NOMO-1 treated with DMSO at 0.1 percent for 48 hours (cell line): ENCODE results near the gene NFIA.

Source experiments
- DNase-seq: peaks from one replicate; lab custom pipeline; 2025; ENCODE audit not compliant: unreplicated experiment; lab: John Stamatoyannopoulos, UW

Gene NFIA

DNA sequence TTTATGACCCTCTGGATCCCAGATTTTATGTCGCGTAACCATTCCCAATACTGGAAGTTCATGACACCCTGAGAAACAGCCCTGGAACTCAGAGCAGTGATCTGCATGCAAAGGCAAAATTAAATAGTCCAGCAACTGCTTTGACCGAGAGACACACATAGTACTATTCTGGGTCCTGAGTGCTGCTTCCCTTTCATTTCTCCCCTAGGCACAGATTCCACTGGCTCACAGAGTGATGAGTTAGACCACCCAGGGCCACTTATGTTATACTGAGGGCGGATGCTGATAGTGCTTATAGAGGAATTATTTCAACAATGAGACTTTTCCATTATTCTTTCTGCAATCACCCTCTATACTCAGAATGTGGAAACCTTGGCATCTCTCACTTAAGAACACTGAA, 69.2 kb downstream of the NFIA start:
- no peak for DNase-seq

DNA sequence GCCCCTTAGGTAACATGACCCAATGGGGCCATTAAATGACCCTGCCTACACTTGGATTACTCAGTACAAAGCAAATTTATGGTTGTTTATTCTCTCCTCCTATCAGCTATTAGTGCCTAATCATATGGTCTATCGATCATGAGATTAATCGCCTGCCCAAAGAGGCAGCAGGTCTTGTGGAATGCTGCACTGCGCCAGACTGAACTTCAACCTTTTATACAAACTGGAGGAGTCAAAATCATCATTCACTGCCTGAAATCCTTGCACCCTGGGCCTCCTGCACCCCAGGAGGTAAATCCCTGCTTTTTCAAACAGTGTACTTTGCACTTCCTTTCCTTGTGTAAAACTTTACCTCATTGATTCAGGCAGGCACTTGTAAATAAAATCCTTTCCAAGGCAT, 69.7 kb downstream of the NFIA start:
- DNase-seq, result no peak

DNA sequence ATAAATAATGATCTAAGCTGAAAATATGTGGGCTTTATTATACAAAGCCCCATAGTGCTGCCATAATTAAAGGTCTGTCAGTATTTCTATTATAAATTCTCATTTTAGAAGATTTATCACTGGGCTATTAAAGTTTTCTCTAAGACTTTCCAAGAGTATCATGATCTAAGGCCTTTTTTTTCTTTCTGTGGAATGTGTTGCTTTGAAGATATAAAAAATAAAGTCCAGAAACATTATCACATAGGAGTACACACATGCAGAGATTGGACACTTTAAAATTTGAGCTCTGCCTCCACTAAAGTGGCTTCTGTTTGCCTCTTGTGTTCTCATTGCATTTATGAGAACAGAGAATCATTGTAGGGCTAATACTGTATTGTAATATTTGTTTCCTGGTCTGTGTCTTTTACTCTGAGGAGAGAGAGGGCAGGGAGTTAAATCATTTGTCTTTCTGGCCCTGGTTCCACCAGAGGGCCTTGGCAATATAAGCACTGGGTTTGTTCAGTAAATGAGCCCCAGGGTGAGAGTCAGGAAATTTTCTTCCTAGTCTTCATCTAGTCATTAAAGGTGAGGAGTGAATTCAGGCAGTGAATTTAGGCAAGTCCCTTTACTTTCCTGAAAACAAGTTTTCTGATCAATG, 70.2 kb downstream of the NFIA start:
- no peak for DNase-seq

DNA sequence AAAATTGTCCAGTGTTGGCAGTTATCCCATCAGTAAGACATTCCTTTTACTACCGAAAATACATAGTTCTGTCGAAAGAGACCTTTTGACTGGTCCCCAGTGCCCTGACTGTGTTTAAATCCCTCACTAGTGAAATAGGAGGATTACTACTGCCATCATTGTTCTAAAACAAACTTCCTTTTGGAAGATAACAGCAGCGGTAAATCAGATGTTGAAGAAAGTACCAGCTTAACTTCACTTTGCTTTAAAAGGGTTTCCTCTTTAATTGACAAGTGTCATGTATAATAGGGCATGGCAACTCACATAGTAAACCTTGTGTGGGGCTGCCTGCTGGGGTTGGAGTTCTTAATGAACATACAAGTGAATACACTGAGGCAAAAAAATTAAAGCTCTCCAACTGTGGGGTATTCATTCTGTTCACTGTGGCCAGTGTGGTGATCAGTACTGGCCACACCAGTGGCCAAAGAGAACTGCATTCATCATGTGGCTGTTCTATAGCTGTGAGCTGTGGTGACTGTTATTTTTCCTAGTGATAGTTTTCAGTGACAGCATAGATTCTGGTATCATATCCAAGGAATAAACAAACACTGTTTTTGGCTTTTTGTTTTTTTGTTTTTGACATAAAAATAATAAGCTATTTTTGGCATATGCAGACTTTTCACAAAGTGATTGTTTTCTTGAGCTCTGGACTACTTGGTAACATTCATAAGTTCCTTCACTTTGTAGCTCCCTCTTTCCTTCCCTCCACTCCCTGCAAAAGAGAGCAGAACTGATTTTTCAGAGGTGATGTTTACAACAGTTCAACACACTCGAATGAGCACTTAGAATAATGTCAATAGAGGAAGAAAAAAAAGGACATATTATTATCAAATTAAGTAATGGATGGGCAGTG, 74.5 kb downstream of the NFIA start:
- no peak for DNase-seq

DNA sequence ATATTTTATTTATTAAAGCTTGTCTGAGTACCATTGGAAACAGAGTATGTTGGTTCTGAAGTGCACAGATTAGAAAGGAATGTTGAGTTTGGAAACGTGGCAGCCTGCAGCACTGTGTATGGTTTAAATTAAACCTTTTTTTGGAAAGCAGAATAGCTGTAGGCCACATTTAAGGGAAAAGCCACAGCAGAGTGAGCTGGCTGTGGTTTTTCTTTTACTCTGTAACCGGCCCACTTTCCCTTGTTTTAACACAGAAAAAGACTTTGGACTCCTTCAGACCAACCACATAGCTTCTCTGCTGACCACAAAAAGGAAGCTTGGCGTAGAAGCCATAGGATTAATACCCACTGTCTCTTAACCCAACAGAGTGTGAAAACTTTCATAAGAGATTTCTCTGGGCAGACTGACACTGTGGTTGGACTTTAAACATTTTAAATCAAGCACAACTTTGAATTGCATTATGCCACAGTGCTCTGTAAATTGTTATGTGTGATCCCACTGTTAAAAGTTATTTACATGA, 75.2 kb downstream of the NFIA start:
- DNase-seq, result peak; percentile 95

DNA sequence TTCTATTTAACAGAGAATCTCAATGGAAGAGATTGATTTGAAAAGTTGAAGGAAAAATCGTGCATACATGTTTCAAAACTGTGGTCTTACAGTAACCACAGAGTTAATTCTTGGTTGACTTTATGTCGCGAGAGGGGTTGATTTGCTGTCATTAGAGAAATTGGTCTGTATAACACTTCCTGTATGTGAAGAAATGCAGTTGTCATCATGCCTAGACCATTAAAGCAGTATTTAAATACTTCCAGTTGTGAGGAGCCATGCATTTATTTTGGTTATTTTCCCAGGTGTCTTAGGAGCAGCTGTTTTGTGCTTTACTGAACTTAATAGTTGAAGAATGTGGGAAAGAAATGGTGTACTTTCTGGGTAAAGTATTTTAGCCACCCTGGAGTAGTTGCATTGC, 76.2 kb downstream of the NFIA start:
- DNase-seq, result peak; percentile 45

DNA sequence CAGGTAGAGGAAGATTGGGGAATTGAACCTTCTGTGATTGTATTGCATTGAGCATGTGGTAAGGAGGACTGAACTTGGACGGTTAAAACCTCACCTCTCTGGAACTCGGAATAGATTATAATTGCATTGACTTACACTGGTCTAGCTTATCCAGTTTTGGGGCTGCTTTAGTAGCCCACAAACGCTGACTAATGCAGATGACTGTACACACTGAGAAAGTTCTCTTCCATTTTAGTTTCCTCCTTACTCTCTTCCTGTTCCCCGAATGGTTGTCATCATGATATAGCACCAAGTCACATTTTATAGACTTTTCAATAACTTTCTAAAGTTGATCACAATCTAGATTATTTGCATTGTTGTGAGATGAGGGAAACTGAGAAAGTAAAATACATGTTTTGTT, 78.2 kb downstream of the NFIA start:
- DNase-seq, result peak; percentile 52

DNA sequence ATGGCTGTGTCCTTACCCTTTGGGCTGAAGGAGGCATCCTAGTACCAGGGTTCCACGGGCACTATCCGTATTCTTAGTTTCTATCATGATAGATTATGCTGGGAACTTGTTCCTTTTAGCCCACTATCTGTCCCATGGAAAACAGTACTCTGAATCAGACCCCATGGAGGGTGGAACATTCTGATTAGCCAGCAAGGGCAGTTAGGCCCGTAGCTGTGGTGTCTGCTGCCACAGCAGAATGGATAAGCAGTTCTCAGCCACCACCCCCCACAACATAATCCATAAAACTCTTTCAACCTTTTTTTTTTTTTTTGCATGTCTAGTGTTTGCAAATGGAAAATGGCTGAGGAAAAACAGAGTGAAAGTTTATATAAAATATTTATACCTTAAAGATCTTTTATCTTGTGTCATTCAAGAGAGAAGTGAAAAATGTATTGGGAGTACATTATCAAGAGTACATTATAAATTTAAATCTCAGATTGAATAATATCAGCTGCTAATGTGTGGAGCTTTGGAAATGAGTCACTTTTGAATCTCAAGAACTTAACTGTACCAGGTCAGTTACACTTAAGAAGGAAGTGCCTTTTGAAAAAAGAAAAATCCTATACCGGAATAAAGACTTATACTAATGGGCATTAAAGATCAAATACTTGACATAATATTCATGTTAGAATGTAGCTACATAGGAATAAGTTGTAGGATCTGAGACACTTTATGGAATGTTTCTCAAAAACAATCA, 80.3 kb downstream of the NFIA start:
- no peak for DNase-seq

DNA sequence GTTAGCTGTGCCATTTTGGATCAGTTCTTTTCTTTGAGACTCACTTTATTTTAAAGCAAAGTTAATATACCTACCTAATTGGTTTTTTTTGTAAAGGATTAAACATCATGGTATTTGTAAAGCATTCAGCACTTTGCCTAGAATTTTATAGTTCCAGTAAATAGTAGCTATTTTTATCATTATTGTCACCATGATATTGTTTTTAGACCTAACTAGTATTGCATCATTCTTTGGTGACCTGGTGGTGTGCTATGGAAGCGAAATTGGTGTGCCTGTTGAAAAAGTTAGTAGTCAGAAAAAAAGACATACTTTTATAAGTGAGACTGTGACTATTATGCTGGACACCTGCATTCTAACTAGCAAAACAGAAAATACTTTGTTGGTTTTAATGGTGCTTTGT, 81.0 kb downstream of the NFIA start:
- no peak for DNase-seq

DNA sequence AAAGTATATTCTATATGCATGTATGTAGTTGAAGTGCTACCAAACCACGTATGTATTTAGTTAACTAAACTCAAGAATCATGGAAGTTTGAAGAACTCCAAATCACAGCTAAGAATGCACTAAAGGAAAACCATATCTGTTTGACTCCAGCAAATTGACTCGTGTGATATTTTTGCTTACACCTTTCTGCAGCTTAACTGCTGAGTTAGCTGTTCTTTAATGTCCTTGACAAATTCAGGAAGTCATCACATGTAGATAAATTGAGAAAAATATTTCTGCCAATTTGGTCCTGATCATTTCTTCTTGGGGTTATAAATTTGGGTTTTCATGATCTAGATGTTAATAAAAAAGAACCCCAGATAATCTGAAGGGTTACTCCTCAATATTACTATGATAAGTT, 83.0 kb downstream of the NFIA start:
- no peak for DNase-seq

DNA sequence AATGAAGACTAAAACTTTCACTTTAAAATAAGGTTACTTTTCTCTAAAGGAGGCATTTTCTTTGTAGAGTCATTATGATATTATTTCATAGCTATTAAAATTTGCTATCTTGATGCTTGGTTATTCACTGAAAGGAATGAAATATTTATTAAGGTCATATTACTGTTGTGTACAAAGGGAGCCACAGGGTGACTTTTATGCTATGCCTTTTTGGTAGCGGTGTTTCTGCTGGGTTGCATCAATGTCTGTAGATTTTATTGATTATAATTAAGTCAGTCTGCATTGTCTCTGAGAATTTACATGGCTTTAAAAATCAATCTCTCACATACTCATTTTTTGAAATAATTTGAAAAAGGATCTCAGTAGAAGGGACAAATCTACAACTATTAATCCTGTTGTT, 84.9 kb downstream of the NFIA start:
- DNase-seq, result no peak

DNA sequence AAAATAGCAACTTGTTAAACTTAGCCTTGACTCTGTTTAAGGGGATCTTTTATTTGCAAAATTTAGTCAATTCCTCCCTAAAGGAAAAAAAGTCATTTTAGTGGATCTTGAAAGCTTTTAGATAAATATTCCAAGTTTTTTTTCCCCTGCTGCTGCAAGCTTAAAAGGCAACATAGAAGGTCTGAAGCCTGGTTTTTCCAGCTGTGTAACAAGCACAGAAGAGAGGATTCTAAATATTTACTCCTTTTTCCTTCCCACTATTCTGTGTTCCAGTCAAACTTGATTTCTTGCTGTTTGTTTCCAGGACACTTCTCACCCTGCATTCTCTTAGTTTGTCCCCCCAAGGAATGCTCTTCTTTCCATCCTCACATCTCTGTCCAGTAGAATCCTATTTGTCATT, 86.7 kb downstream of the NFIA start:
- no peak for DNase-seq

DNA sequence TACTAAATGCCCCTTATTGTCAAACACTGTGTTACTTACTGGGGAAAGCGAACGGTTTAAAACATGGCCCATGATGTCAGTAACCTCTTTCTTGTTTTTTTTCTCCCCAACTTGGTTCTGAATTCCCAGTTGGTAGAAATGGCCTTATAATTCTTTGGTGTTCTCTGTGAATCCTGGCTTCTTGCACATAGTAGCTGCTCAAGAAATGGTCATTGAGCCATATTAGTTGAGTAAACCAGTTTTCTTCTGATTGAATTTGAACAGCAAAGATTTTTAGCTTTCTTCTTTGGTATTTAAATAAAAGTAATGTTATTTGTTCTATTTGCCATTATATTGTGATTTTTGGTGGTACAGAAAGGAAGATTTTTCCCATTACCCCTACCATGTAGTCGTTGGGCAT, 87.3 kb downstream of the NFIA start:
- DNase-seq, result no peak

DNA sequence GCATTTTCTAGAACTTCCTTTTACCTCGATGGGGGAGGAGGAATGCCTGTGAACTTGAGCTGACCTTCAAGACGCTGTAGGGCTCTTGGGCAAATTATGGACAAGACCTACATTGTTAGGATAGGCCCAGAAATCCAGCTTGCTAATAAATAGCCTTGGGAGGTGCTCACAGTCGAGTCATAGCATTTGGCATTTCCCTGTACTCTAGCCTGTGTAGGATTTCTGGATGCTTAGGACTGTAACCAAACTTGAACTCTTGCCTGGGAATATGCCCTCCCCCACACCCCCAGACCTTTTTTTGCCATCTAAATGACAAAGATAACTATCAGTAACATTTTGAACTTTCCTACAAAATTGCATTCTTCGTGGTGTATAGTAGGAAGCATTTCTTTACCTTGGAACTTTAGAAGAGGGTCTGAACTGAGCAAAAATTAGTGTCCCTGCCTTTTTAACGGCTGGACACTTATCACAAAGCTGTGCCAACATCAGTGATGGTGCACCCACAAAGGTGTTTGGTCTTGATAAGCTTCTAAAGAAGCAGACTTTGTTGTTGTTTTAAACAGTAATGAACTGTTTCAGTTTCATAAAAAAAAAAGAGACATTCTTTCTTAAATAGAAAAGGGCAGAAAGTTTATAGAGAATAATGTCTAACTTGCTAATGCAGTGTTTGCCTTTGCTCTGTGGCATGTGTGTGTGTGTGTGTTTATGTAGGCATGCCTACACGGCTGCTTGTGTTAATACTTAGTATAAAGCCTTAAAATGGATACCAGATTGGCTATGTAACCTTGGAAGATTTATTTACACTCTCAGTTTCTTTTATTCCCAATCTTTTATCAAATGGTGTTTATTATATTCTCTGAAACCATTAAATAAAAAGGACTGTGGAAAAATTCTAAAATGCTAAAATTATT, 88.2 kb downstream of the NFIA start:
- no peak for DNase-seq

DNA sequence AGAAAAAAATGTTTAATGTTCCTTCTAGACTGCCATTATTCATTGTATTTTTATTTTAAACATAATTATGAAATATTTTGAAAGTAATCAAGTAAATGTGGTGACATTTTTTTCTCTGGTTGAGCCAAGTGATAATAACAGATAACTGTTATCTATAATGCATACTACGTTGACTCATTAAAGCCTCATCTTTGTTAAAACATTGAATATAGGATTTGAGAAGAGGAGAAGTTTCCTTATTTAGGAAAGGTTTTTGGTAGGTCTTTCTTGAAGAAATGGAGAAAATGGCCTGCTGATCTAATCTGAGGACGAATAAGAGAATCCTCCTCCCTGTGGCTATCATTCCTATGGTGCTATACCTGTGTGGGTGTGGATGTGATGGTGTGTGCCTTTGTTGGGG, 89.0 kb downstream of the NFIA start:
- DNase-seq, result no peak

DNA sequence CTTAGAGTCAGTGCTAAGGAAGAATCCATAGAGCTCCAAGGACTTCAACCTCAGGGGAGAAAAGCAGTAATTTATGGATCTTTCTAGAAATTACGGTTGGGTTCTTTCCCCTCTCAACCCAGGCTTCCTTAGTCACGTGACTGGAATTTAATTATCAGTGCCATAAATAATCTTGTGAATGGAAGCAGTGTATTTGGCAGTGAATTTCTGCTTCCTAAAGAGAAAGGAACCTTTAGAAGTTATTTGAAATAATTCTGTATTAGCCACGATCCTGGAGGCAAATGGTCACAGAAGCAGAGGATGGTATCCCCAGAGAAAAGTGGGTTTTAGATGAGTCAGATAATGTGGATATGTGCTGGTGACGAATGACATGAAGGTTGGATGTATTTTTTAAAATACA, 89.6 kb downstream of the NFIA start:
- no peak for DNase-seq

DNA sequence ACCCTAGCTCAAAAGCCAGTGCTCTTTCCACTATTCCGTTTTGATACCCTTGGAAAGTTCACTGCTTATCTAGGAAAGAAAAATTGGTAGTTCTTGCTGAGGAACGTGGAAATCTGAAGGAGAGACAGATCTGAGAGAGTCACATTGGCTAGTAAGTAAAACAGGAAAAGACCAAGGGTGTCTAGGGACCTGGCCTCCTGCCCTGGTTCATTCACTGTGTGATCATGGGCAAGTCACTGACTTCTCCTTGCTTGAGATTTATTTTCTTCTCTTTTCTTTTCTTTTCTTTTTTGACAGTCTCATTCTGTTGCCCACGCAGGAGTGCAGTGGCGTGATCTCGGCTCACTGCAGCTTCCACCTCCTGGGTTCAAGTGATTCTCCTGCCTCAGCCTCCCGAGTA, 90.8 kb downstream of the NFIA start:
- DNase-seq, result no peak

DNA sequence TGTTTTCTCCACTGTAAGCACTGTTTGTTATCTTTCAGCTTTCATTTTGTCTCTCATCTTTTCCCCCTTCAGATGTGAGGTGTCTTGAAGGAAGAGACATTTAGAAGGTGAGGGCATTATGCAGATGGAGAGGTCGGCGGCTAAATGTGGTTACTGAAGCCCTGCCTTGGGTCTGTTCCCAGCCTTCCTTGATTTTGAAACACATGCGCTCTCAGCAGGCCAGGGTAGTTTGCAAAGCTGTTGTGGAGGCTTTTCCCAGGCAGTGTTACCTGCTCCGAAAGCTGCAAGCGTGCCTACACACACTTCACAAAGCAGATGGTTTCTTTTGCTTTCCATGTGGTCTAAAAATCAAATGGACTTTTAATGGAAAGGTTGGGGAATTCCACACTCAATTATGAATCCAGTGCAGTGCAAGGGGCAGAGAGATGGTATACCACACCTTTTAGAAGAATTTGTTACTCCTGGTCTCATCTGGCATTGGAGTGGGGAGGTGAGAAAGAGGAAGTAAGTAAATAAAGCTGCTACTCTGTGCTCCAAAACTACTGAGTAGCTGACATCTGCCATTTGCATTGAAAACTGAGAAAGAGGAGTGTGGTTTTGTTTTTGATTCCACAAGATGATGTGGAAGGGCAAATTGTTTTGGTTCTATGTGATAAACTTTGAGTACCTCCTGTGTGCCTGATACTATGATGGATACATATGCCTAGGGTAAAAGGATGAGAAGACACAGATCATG, 91.9 kb downstream of the NFIA start:
- peak; percentile 11 for DNase-seq

DNA sequence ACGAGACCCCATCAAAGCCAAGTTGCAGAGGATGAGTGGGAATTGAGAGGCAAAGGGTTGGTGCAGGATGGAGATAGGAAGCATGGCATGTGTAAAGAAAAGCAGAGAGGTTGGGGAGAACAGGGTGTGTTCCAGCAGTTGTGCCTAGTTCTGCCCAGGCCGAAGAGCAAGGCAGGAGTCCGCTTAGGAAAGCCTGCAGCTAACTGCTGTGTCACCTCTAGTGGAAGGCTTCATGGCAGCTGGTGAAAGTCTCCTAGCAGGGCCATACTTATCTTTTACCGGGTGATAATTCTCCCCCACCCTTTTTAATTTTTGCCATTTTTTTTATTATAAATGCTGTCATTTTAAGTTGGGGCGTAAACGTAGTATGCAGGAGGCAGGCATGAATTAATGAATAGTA, 93.6 kb downstream of the NFIA start:
- no peak for DNase-seq
